Measurements from ENCODE around the gene PFDN5.
A peak's percentile ranks its signal among the peaks of the same experiment; 100 is the strongest.
"Not testable (repeated sequence)": the region's sequence is repeated elsewhere in the genome, so short reads cannot be mapped to it uniquely, and the experiment has no call there.

Gene PFDN5

GRCh38 chr12:53287741-53288216 is 7.6 kb upstream of the PFDN5 start:
- peak; percentile 79 for DNase-seq

GRCh38 chr12:53288322-53288721 is 7.0 kb upstream of the PFDN5 start:
- no peak for DNase-seq

GRCh38 chr12:53289891-53290290 is 5.5 kb upstream of the PFDN5 start:
- DNase-seq = no peak

- no peak for DNase-seq
Measured at GRCh38 chr12:53290661-53291060, 4.7 kb upstream of the PFDN5 start.

DNA sequence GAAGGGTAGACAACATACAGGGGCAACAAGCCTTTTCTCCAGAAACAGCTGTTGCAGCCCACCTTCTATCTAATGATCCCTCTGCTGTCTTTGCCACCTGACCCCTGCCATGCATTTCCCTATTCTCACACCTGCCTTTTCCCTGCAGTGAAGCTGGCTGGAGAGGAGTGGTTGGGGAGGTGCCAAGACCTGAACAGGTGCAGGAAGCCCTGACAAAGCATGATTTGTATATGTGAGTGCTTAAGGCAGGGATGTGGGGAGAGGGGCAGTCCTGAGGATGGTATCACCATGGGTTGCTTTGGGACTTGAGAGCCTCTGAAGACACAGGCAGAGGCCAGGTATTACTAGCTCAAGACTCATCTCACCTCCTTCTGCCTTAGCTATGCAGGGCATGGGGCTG is 2.9 kb upstream of the PFDN5 start:
- DNase-seq = no peak

DNA sequence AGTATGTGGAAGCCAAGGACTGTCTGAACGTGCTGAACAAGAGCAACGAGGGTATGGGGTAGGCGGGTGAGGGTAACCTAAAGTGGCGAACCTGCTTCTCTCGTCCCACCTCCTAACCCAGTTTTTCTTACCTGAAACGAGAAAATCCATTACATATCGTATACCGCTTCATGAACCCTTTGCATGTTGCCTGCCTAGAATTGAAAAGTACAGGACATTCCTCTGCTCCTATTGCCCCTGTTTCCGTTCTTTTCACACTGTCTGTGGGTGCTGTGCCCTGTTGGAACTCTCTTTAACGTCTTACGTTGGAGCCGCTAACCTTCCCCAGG is 513 bp downstream of the PFDN5 start:
- no peak for DNase-seq

- DNase-seq = not testable (repeated sequence)
Measured at GRCh38 chr12:53297106-53297505, 1.8 kb downstream of the PFDN5 start.

DNA sequence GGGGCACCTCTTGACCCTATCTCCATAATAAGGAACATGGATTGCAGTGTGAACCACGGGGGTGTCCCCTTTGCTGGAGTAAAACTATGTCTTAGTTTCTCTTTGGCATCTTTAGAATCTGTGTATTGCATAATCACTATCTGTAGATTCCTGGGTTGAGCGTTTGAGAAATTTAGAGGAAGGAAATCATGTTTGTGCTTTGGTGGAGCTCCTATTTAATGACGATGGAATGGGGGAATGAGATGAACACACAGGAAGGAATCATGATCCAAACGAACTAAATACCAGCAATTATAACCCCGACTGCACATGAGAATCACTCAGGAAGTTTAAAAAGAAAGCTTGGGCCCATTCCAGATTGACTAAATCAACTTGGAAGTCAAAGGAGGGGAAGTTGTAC is 2.8 kb downstream of the PFDN5 start:
- no peak for DNase-seq

GRCh38 chr12:53299101-53299453 is 3.7 kb downstream of the PFDN5 start:
- no peak for DNase-seq

DNA sequence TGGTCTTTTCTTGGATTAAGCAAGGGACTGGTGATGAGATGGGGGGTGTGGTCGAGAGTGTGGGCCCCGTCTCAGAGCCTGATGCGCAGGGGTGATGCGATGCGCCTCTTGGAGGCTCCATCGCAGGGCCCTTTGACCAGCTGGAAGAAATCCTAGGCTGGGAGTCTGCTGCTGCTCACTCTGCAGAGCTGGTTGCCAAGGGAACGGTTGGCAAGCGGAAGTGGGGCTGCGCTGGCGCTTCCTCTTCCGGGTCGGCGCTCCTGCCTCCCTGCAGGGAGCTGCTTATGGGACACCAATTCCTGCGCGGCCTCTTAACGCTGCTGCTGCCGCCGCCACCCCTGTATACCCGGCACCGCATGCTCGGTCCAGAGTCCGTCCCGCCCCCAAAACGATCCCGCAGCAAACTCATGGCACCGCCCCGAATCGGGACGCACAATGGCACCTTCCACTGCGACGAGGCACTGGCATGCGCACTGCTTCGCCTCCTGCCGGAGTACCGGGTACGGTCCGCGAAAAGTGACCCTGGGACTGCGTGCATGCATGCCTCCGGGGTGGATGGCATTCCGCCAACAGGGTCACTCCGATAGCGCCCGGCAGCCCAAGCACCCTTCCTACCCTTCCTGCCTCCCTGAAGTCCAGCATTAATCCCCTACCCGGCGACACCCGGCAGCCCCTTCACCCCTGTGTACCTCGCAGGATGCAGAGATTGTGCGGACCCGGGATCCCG is 4.3 kb downstream of the PFDN5 start, which contains the start of gene MYG1:
TSS of gene MYG1 (plus strand) at position 242 of the 727 bp plus-strand sequence. CDS start at position 285, 43 bp downstream.
- peak; percentile 96 for DNase-seq

- no peak for DNase-seq
Measured at GRCh38 chr12:53300187-53300586, 4.8 kb downstream of the PFDN5 start.

GRCh38 chr12:53302903-53303302 is 7.6 kb downstream of the PFDN5 start:
- no peak for DNase-seq

DNA sequence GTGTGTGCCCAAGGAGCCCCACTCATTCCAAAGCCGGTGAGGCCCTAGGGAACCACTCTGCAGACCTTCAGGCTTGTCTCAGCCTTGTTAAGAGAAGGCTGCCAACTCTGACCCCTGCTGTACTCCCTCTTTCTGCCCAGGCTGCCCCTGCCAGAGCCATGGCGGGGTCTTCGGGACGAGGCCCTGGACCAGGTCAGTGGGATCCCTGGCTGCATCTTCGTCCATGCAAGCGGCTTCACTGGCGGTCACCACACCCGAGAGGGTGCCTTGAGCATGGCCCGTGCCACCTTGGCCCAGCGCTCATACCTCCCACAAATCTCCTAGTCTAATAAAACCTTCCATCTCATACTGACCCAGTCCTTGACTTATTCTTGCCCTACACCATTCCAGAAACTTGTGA is 11.5 kb downstream of the PFDN5 start:
- DNase-seq = no peak

DNA sequence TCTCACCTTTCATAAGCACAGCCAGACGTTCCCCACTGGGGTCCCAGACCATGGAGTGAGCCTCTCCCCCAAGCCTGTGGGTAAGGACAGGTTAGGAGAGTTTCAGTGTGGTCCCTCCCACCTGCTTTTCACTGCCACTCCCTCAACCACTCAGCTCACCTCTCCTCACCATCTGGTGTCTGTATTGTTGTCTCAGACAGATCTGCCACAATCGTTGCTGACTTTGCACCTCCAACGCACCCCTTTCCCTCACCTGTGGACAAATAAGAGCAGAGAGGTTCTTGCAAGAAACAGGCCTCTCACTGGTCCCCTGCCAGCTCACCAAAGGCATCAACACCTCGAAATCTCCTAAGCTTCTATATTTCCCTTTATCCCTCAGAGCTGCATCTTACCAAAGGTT is 12.9 kb downstream of the PFDN5 start:
- peak; percentile 17 for DNase-seq

GRCh38 chr12:53313996-53314395 is 18.7 kb downstream of the PFDN5 start:
- no peak for DNase-seq

DNA sequence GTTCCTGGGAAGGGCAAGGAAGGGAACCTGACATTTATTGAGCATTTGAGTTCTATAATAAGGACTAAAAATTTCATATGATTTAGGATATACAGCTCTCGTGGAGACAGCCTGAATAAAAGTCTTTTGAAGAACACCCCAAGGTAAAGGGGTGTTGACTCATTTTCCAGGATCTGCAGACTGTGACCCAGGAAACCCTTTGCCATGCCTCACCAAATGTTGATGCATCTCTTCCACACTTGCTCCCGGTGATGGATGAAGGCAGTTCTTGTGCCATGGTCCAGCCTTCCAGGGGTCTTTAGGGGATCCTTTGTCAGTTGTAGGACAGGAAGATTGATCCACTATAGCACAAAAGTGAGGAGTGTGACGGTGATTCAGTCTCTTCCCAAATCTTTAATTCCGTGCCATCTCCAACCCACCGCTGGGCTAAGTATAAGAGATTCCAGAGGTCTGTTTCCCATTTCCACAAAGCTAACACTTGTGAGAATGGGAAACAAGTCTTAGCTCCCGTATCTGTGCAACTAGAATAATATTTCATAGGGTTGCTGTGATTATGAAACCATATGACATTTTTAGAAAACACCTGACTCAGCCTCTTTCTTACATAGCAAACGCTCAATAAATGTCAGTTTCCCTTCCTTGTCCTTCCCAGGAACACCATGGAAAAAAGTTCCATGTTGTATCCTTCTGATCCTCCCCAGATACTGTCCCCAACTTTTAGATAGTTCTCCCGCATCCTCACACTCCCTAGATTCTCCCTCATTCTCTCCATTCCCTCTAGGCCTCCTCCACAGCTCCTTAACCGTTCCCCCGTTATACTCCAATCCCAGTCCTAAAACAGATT is 25.2 kb downstream of the PFDN5 start:
- no peak for DNase-seq

GRCh38 chr12:53324113-53324778 is 28.9 kb downstream of the PFDN5 start:
- peak; percentile 50 for DNase-seq

- DNase-seq = peak; percentile 94
Measured at GRCh38 chr12:53324779-53325510, 29.6 kb downstream of the PFDN5 start.

- DNase-seq = no peak
Measured at GRCh38 chr12:53325511-53326061, 30.2 kb downstream of the PFDN5 start.

DNA sequence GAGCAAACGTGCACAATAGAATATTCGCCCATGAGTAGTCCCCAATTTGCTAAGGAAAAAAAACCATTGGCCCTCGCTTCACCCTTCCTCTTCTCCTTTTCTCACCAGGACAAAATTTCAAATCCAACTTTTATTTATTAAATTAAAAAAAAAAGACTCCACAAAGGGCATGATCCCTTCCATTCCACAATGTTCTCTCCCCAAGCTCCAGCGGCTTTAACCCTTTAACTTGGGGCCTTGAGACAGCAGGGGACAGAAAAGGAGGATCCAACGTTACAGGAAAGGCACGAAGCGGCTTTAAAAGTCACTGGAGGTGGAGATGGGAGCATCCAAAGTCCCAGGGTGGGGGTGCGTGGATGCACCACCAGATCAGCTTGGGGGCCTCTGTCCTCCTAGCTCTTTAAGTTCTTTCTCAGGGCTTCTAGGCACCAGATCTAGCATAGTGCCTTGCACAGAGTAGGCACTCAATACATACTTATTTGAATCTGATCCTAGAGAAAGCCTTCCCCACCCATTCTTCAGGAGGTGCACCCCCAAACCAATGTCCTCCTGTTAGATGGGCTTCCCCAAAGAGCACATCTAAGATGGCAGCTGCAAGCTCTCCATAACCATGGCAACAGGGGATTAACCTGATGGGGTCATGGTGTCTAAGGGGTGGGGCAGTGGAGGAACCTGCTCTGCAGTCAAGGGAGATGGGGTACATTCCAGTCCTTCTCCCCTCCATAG is 31.3 kb downstream of the PFDN5 start:
- peak; percentile 22 for DNase-seq

DNA sequence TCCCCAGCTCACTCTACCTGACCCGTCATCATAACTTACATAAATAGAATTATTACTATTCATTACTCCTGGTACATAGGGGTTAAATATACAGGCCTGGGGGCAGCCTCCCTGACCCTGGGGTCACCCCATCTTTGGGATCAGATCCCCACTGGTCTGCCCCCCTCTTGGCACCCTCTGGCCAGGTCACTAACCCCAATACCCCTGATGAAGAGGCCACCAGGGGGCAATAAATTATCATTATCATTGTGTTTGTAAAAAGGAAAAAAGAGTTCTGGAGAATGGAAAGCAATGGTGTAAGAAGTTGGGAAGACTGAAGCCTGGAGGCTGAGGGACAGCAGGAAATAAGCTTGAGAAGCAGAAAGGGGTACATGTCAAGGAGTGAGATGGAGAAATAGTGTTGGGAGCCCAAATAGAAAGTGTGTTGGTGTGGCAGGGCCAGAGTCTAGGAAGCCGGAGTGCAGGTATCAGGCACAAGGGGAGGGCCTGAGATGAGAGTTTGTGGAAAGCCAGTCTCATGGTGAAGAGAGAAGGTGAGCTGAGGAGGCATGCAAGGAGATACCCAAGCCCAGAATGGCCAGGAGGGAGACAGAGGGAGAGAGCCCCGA is 32.2 kb downstream of the PFDN5 start:
- peak; percentile 45 for DNase-seq

DNA sequence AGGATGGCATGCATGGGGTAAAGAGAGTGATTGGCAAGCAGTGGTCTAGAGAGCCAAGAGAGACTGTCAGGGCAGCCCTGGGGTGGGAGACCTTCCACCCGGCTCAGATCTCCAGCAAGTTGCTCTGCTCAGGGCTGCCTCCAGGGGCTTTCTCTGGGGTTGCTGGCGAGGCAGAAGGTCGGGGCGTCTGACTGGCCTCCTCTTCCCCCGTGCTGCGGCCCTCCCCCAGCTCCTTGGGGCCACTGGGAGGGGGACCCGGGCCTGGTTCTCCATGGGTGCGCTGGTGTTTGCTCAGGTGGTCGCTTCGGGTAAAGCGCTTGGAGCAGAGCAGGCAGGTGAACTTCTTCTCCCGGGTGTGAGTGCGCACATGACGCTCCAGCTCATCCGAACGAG is 32.7 kb downstream of the PFDN5 start:
- no peak for DNase-seq
